ENCODE data around the gene ANKRD44.

DNA sequence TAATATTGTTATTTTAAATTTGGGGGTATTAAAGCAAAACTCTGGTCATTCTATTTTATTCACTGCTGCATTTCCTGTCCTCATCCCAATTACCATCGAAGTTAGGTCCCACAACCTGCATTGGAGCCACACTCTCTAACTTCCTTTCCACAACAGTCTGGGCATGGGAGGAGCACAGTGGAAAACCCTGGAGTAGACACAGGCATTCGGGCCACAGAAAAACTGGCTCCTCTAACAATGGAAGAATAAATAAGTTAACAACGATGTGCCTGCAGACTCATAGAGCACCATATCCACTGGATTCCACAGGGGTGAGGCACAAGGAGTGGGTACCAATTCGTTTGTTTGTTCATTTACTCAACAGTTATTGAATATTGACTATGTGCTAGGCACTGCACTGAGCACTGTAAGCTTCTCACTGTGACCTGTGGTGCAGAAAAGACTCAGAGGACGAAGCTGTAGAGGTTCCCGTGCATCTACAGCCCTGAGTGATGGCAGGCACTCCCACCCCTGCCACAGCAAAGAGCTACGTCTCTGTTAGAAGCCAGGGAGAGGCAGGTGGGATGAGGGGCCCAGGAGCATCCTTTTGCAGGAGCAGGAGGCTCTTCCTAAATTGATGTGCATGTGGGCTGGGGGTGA is 229.9 kb downstream of the ANKRD44 start:
- TF ChIP-seq YY1 (IDR thresholded peaks at IDR 0.05; ENCODE audit: insufficient read depth, insufficient read length) (no peak), SUZ12 (IDR thresholded peaks at IDR 0.05; ENCODE audit: extremely low read depth, insufficient read depth, insufficient read length) (no peak), ZNF274 (IDR thresholded peaks at IDR 0.05; ENCODE audit: low read depth, low read length) (no peak)
